ENCODE data around the gene UFL1. TPM values are rescaled to one million over a fixed set of nuclear protein-coding genes. Genes with fewer than 3 reads are reported as not detected.

UFL1 gene
- total RNA-seq, 1 experiment from 2014 or later: 21.1 TPM

DNA sequence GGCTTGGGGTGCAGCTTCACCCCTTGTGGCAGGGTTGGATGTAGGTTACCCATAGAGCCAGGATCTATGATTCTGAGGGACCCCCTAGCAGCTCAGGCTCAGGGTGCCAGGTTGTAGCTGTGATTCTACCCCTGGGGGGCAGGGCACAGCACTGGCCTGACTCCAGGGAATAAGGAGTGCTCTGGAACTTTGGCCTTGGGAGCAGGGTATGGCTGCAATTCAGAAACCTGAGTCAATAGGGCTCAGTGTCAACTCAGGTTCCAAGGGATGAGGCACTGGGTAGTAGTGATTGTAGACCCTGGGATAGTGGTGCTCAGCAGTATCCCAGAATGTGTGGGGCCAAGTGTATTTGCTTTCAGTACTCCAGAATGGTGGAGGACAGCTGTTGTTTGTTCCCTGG is 49.9 kb downstream of the UFL1 start:
- DNase-seq (ENCODE audit: low spot score): no peak

DNA sequence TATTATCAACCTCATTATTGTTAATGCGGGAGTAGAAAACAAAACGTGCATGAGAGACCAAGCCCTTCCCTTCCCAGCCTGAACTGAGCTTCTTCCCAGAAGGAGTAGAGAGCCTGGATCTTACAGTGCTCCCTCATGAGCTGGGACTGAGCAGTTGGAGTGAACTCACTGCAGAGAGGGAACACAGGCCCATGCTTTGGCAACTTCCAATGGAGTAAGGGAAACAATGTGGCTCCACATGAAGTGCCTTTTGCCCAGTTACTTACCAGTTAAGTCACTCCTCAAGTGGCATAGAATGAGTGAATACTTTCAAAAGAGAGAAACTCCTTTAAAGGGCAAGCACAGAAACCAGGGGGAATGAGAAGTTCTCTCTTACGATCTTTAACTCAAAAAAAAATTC is 53.8 kb downstream of the UFL1 start:
- no peak for DNase-seq (ENCODE audit: low spot score)

DNA sequence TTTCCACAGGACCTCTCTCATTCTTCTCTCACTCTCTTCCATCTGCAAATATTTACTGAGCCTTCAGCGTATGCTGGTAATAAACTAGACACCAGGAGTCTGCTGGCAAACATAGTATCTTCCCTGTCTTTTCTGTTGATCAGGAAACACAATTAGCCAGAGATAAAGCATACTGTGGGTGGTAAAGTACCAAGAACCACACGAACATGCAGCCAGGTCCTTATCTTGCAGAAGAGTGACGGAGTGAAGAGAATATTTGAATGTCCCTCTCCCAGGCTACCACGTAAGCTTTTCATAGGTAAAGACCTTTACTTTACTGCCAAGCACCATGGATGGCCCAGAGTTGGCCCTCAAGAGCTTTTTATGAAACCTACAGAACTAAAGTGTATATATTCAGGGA is 54.6 kb downstream of the UFL1 start:
- DNase-seq (ENCODE audit: low spot score): no peak

DNA sequence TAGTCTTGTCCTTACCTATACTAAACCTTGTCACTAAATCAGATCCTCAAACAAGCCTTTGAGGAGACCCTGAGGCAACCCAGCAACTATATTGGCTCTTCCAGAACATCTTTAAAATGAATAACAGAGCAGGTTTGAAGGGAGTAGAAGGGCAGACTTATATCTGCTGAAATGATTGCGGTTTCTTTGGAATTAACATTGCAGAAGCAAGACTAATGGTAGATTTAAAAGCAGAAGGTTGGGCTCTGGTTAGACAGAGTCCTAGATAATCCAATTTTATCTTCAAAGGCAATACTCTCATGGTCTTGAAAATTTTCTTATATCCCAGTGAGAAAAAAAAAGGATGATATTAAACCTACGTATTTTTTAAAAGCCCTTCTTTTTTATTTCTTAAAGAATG is 60.4 kb downstream of the UFL1 start:
- no peak for DNase-seq (ENCODE audit: low spot score)

DNA sequence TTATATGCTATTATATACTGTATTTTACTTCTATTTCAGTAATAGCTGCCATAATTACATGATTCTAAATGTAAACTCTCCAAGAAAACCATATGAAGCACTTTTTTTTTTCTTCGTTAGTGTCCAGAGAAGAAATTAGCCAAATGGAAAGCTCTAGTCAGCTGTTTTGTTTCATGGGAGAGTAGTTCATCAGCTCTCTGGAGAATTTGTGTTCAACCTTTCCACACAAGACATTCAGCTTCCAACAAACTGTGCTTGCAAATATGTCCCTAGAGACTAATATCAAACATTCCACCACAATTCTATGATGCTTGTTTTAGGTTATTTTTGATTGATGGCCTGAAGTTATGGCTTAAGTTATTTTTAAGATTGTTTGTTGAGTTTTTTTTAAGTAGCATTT is 60.8 kb downstream of the UFL1 start:
- no peak for DNase-seq (ENCODE audit: low spot score)

DNA sequence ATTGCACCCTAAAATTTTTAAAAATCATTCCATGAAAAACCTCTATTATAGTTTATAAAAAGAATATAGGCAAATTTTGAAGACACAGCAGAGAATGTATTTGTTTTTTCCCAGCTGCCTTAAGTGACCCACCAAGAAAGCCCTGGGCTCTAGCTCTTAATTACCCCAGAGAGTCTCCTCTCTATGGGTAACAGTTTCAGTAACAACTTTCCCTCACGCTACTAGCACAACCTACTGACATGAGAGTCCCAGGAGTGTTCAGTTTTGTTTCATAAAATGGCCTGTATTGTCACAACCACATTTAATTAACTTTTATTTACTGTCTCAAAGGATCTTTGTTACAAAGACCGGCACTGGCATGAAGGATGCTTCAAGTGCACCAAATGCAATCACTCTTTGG is 82.8 kb downstream of the UFL1 start:
- DNase-seq (ENCODE audit: low spot score): no peak

Other genes with a start within 250 kb of the UFL1 start
- gene FHL5, start 41.3 kb downstream of the UFL1 start, total RNA-seq (2014; rRNA removed; shearing (Covaris generic)): not detected in 2 replicates

All from A172 (cell line).